Skeletal muscle cell (primary cell): ENCODE results near the gene OR10J4.
"Not testable (repeated sequence)": the region's sequence is repeated elsewhere in the genome, so short reads cannot be mapped to it uniquely, and the experiment has no call there.

ENCODE experiments used
- DNase-seq: peaks from one replicate; pipeline ENCODE4 v3.0.0-alpha.2; 2010; ENCODE audit warnings: low read depth
- H3K4me3 ChIP-seq: 2 replicates; pipeline ENCODE4 v1.5.1; 2011; ENCODE audit warnings: low read depth, mild to moderate bottlenecking, control low read depth, low read length, moderate library complexity

Gene OR10J4

DNA sequence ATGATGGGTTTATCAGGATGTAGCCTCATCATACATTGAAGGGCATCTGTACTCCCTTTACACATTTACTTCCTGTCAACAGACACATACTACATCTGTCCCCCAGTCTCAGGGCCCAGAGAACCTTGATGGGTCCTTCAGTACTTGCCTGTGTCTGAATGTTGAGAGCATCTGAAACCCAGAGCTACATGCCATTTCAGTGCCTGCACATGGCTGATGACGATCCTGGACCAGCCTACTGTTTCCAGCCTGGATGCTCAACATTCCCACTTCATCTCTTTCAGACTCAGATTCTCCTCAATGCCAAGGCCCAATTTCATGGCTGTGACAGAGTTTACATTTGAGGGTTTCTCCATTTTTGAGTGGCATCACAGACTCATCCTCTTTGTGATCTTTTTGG lies at the start of gene OR10J4:
Gene OR10J4 (plus strand): TSS at position 301 of the 400 bp plus-strand sequence.
- no peak within 1 kb of the TSS for H3K4me3 ChIP-seq
- DNase-seq: no peak

DNA sequence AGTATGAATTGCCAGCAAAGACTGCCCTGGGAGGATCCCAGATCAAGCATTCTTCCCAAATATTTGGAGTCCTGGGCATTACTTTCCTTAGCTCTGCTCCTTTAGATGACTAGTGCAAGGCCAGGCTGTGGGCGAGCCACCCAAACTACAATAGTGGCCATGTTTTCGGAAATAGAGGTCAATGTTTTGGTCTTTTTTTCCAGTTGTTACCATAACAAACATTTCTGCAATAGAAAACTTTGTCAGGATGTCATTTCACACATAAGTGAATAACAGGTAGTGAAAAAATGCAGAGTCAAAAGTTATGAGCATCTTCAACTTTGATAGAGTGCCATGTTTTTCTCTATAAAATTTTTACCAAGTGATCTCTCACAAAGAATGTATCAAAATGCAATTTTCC lies 25.2 kb upstream of the OR10J4 start:
- no peak for DNase-seq

DNA sequence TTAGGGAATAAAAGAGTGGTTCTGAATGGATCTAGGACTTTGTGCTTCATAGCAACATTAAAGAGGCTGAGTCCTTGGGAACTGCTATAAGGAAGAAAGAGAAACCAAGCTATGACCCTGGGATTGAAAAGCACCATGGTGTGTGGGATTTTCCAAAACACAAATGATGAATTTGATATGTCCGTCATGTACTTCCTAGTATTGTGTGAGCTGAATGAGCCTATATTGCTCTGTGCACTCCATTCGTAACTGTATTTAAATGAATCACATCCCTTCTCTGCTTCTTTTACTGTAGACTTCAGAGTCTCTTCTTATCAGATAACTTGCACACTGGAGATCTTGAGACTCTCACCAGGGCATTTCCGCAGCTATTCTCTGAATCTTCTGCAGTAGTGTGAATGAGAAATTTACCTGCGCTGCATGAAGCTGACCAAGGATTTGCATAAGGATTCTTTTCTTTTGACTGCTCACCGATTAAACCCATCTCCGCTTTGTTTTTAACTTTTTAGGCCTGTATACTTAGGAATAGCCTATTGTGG lies 23.1 kb upstream of the OR10J4 start:
- no peak for DNase-seq
- H3K4me3 ChIP-seq: no peak overlapping the region

More for the DNA sequence above, 25.2 kb upstream of the OR10J4 start:
- no peak overlapping the region for H3K4me3 ChIP-seq

DNA sequence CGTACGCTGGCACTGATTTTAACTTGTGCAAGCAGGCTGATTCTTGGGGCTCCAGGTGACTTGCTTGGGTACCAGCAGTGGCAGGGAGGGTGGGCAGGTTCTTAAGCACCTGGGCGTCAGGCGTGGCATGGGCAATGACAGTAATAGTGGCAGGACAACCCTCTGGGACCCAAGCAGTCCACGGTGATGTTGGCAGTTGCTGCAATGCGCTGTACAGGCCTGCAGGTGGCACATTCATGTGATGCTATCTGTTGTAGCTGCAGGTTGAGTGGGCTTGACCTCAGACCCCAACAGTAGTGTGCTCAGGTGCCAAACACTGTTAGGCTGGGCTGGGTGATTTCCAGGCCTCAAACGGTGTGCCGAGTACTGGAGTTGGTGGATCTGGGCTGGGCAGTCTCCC lies 10.2 kb upstream of the OR10J4 start:
- H3K4me3 ChIP-seq: no peak overlapping the region
- DNase-seq: no peak

GRCh38 chr1:159428536-159428935 lies 3.5 kb upstream of the OR10J4 start:
- no peak overlapping the region for H3K4me3 ChIP-seq
- no peak for DNase-seq

- H3K4me3 ChIP-seq: no peak overlapping the region
- peak; percentile 83 for DNase-seq
These were observed 2.7 kb upstream of the OR10J4 start for GRCh38 chr1:159429074-159429861.

GRCh38 chr1:159430985-159431384 lies 1.0 kb upstream of the OR10J4 start:
- no peak for DNase-seq
- no peak overlapping the region for H3K4me3 ChIP-seq

DNA sequence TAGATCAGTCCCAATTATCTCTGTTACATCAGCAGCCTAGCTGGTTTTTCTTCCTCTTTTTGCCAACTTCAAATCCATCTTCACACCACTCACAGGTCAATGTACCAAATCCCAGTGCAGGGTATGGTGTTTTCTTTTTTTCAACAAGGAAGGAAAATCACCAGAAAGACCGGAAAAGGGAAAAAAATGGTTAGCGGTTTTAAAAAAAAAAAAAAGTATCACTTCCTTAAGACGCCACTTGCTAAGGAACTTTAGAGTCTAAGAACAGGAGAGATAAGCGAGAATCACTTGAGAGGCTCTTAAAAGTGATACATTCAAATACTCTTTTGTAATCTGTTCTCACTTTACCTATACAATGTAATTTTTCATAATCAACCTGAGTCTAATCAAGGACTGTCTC lies 4.5 kb downstream of the OR10J4 start:
- H3K4me3 ChIP-seq: no peak overlapping the region
- no peak for DNase-seq

- no peak for DNase-seq
- no peak within 1 kb of the TSS for H3K4me3 ChIP-seq
These were observed 7.4 kb downstream of the OR10J4 start, which contains the start of gene OR10J1 for GRCh38 chr1:159439422-159439821. OR10J1 (plus strand) TSS chr1:159439722; CDS start chr1:159439792, 70 bp downstream.

- no peak overlapping the region for H3K4me3 ChIP-seq
- DNase-seq: no peak
These were observed 9.4 kb downstream of the OR10J4 start for GRCh38 chr1:159441360-159441759.

DNA sequence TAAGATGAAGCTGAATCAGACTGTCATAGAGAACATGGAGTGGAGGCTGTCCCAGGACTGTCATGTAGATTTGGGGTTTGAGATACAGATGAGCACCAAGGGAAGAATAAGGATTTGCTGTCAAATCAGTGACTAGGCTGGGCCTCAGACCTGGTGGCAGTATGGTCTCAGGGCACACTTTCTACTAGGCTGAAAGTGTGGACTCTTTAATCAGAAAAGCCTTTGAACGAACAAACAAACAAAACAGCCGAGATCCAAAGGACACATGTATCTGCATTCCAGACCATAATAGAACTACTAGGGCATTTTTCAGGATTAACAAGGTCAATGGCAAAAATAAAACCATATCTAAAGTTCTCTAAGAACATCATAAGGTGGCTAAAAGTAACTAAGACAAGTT lies 10.4 kb downstream of the OR10J4 start:
- no peak for DNase-seq
- H3K4me3 ChIP-seq: no peak overlapping the region

- no peak for DNase-seq
These were observed 11.2 kb downstream of the OR10J4 start for GRCh38 chr1:159443066-159443750.

GRCh38 chr1:159444511-159444910 lies 12.5 kb downstream of the OR10J4 start:
- no peak for DNase-seq
- no peak overlapping the region for H3K4me3 ChIP-seq

More at GRCh38 chr1:159443066-159443750, 11.2 kb downstream of the OR10J4 start:
- H3K4me3 ChIP-seq: no peak overlapping the region

DNA sequence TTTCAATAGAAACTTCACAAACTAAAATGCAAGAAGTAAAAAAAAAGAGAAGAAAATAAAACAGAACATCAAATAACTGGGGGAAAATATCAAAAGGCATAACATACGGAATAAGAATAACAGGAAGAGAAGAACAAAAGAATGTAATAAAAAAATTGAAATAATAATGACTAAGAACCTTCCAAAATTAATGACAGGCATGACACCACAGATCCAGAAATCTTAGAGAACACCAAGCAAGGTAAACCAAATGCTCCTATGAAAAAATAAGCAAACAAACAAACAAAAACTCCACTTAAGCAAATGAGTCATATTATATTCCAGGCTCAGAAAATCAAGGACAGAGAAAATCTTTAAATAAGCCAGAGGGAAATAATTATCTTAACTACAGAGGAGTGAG lies 16.2 kb downstream of the OR10J4 start:
- H3K4me3 ChIP-seq: no peak overlapping the region
- DNase-seq: no peak

DNA sequence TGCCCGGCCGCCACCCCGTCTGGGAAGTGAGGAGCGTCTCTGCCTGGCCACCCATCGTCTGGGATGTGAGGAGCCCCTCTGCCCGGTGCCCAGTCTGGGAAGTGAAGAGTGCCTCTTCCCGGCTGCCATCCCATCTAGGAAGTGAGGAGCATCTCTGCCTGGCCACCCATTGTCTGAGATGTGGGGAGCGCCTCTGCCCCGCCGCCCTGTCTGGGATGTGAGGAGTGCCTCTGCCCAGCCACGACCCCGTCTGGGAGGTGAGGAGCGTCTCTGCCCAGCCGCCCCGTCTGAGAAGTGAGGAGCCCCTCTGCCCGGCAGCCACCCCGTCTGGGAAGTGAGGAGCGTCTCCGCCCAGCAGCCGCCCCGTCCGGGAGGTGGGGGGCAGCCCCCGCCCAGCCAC lies 17.6 kb downstream of the OR10J4 start:
- H3K4me3 ChIP-seq, DNase-seq: not testable (repeated sequence)

- H3K4me3 ChIP-seq: no peak overlapping the region
- no peak for DNase-seq
These were observed 27.5 kb downstream of the OR10J4 start for GRCh38 chr1:159459551-159459950.

DNA sequence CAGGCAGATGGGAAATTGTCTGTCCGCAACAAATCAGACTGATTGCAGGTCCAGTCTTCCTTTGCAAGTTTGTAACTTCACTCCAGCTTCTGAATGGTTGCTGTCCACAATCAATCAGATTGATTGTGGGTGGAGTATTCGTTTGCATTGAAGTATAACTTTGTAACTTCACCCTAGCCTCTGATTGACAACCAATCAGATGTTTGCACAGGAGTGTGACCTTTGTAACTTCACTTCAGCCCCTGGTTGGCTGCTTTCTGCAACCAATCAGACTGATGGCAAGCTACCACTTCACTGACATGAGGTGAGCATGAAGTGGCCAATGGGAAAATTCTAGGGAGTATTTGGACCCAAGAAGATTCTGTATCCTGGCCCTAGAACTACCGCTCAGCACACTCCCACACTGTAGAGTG lies 33.2 kb downstream of the OR10J4 start:
- no peak overlapping the region for H3K4me3 ChIP-seq
- no peak for DNase-seq

DNA sequence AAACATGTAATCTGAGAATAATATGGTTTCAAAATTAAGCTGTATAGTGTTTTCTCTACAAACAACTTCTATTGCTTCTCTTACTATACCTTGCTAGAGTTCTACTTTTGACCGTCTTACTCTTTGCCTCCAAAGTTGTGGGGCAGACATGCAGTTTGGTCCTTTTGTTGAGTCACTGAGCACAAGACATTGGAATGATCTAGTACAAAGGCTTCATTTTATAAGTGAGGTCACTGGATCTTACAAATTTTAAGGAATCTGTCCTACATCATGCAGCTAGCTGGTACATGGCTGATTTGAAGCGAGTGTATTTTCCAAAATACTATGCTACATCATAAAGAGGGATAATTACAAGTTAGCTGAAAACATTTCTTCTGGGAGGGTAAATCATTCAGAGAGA lies 36.3 kb downstream of the OR10J4 start:
- H3K4me3 ChIP-seq: no peak overlapping the region
- DNase-seq: no peak

DNA sequence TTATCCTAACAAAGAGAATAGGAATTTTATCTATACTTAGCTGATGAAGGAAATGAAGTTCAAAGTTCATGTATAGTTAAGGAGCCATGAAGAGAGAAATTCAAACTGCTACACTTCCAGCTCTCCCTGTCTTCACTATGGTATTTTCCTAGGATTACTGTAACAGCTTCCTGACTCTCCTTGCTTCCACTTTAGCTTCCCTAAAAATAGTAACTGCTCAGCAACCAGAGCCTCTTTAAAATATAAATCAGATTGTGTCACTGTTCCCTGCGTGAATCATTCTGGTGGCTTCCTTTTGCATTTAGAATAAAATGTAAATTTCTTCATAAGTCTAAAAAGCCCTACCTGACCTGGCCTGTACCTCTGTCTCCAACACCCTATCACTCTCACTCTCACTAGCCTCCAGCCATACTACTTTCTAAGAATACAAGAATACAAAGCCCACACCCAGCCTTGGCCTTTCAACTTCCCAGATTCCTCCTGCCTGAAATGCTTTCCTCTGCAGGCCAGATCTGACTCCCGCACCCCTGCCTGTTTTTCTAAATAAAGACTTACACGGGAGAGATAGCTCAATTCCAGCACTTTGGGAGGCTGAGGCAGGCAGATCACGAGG lies 38.0 kb downstream of the OR10J4 start:
- DNase-seq: no peak
- no peak overlapping the region for H3K4me3 ChIP-seq

- peak; percentile 38 for DNase-seq
- H3K4me3 ChIP-seq: no peak overlapping the region
These were observed 41.3 kb downstream of the OR10J4 start for GRCh38 chr1:159473335-159473734.
